Endothelial cell of umbilical vein (primary cell): ENCODE data around the gene S100A5.

ENCODE experiments used
- CTCF ChIP-seq, 2 donors: IDR thresholded peaks; 1 replicate in 1 of 2; 2 replicates in 1 of 2; pipeline ENCODE4 v1.5.1; 2011; ENCODE audit warnings: low read length in 2 of 2, mild to moderate bottlenecking in 2 of 2, moderate library complexity in 2 of 2, control low read depth in 1 of 2, inconsistent platforms in 1 of 2, low read depth in 1 of 2; ENCODE audit not compliant: insufficient read depth in 1 of 2; ENCODE audit errors: extremely low read depth in 1 of 2
- TF ChIP-seq, protein P1 (sequence below): IDR thresholded peaks from 2 replicates; pipeline ENCODE4 v1.6.1; 2011; ENCODE audit not compliant: insufficient read depth, insufficient read length

- TF ChIP-seq CTCF (IDR thresholded peaks at IDR 0.05; ENCODE audit: extremely low read depth in 1 of 2, insufficient read depth in 1 of 2, low read depth in 1 of 2, low read length in 2 of 2), result no peak
- TF ChIP-seq, protein P1, sequence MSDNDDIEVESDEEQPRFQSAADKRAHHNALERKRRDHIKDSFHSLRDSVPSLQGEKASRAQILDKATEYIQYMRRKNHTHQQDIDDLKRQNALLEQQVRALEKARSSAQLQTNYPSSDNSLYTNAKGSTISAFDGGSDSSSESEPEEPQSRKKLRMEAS, result no peak
These were observed 38.2 kb upstream of the S100A5 start for GRCh38 chr1:153578936-153579335.
